ENCODE results near the gene LGALS8. TPM values are rescaled to one million over a fixed set of nuclear protein-coding genes. Genes with fewer than 3 reads are reported as not detected.
"Not testable (repeated sequence)": the region's sequence is repeated elsewhere in the genome, so short reads cannot be mapped to it uniquely, and the experiment has no call there.

LGALS8 gene
- total RNA-seq, 4 donors from 2014 or later, result 62.0 to 93.3 (median 76.8) TPM

GRCh38 chr1:236502972-236503639, 20.7 kb upstream of the LGALS8 start:
- peaks cover 0 to 12% (median 0%) of the 10 kb centered on the region in 4 donors for H3K4me1 ChIP-seq
- H3K36me3 ChIP-seq, result no peaks in the 10 kb centered on the region
- WGBS, 2 donors, result 7 to 11% methylated on average over 15 of the region's 15 CpGs
- DNase-seq (ENCODE audit: low spot score in 2 of 2), result peak in 1 of 2 donors; percentile 13
- no peak for TF ChIP-seq CTCF (IDR thresholded peaks at IDR 0.05)
- TF ChIP-seq POLR2A (IDR thresholded peaks at IDR 0.05), result no peak
- peak in 1 of 2 donors; percentile 15 for TF ChIP-seq EP300 (IDR thresholded peaks at IDR 0.05)
- peak overlapping the region; percentile 7 to 46 (median 23) for H3K4me3 ChIP-seq
- no peaks in the 10 kb centered on the region for H3K27me3 ChIP-seq
- H3K27ac ChIP-seq, result peak overlapping the region in 2 of 4 donors; percentile 51 to 76
- no peaks in the 10 kb centered on the region for H3K9me3 ChIP-seq

GRCh38 chr1:236504338-236504737, 19.4 kb upstream of the LGALS8 start:
- H3K4me3 ChIP-seq; H3K27me3 ChIP-seq; H3K36me3 ChIP-seq; H3K9me3 ChIP-seq; DNase-seq (ENCODE audit: low spot score in 2 of 2); H3K27ac ChIP-seq: not testable (repeated sequence)
- H3K4me1 ChIP-seq, result peaks cover 0 to 12% (median 0%) of the 10 kb centered on the region in 4 donors
- WGBS, 2 donors, result 59 to 75% methylated on average over 3 of the region's 3 CpGs

GRCh38 chr1:236507022-236507700, 16.6 kb upstream of the LGALS8 start:
- no peak for TF ChIP-seq EP300 (IDR thresholded peaks at IDR 0.05)
- TF ChIP-seq POLR2A (IDR thresholded peaks at IDR 0.05), result no peak
- no peak for TF ChIP-seq CTCF (IDR thresholded peaks at IDR 0.05)
- WGBS, 2 donors, result 68 to 75% methylated on average over 5 of the region's 5 CpGs
- Histone ChIP-seq H3K36me3 (no peaks in the 10 kb centered on the region), H3K4me3 (no peak overlapping the region), H3K9me3 (no peaks in the 10 kb centered on the region), H3K27me3 (no peaks in the 10 kb centered on the region), H3K4me1 (peaks cover 0 to 12% (median 0%) of the 10 kb centered on the region in 4 donors), H3K27ac (no peak overlapping the region)
- no peak for DNase-seq (ENCODE audit: low spot score in 2 of 2)

GRCh38 chr1:236508593-236509027, 15.2 kb upstream of the LGALS8 start:
- DNase-seq (ENCODE audit: low spot score in 2 of 2), result no peak
- no peaks in the 10 kb centered on the region for H3K4me1 ChIP-seq

GRCh38 chr1:236509203-236509602, 14.6 kb upstream of the LGALS8 start:
- 76 to 84% methylated on average over 1 of the region's 1 CpG for WGBS, 2 donors
- no peak for DNase-seq (ENCODE audit: low spot score in 2 of 2)
- Histone ChIP-seq H3K4me1 (no peaks in the 10 kb centered on the region), H3K4me3 (no peak overlapping the region), H3K9me3 (no peaks in the 10 kb centered on the region), H3K36me3 (no peaks in the 10 kb centered on the region), H3K27ac (no peak overlapping the region), H3K27me3 (no peaks in the 10 kb centered on the region)
- no peak for TF ChIP-seq POLR2A (IDR thresholded peaks at IDR 0.05)
- no peak for TF ChIP-seq EP300 (IDR thresholded peaks at IDR 0.05)
- TF ChIP-seq CTCF (IDR thresholded peaks at IDR 0.05), result no peak

More at GRCh38 chr1:236508593-236509027, 15.2 kb upstream of the LGALS8 start:
- Histone ChIP-seq H3K36me3 (no peaks in the 10 kb centered on the region), H3K4me3 (no peak overlapping the region), H3K9me3 (no peaks in the 10 kb centered on the region), H3K27me3 (no peaks in the 10 kb centered on the region), H3K27ac (no peak overlapping the region)
- no peak for TF ChIP-seq EP300 (IDR thresholded peaks at IDR 0.05)
- no peak for TF ChIP-seq POLR2A (IDR thresholded peaks at IDR 0.05)
- TF ChIP-seq CTCF (IDR thresholded peaks at IDR 0.05), result no peak
- WGBS, 2 donors, result 70 to 71% methylated on average over 6 of the region's 6 CpGs
